AG04450 (cell line): Measurements from ENCODE around the gene GLB1L. TPM values are rescaled to one million over a fixed set of nuclear protein-coding genes. Genes with fewer than 3 reads are reported as not detected.
"Not testable (repeated sequence)": the region's sequence is repeated elsewhere in the genome, so short reads cannot be mapped to it uniquely, and the experiment has no call there.

ENCODE experiments used
- CTCF ChIA-PET: fragments of 300-600, 350-600 bp; formaldehyde crosslinking; extraction: SDS; loops from one replicate; lab custom pipeline; 2022; ENCODE audit warnings: antibody characterized with exemption, inconsistent platforms; lab: Charles Lee
- POLR2A ChIA-PET: fragments of 350-600 bp; formaldehyde crosslinking; extraction: SDS; loops from one replicate; lab custom pipeline; 2021; ENCODE audit warnings: antibody characterized with exemption, inconsistent platforms; lab: Yijun Ruan, JAX
- DNase-seq: peaks from one replicate; pipeline ENCODE4 v3.0.0-alpha.2; 2011; ENCODE audit warnings: low read depth, low spot score
- H3K27ac ChIP-seq: one replicate; pipeline ENCODE4 v1.5.1; 2012; ENCODE audit warnings: low read depth, low read length, control low read depth
- H3K27me3 ChIP-seq: one replicate; pipeline ENCODE4 v1.6.0; 2012; ENCODE audit warnings: low read length; ENCODE audit not compliant: control insufficient read depth, insufficient read depth
- H3K4me3 ChIP-seq: 2 replicates; pipeline ENCODE4 v1.5.1; 2011; ENCODE audit warnings: mild to moderate bottlenecking, low read depth, low read length, control low read depth
- H3K9me3 ChIP-seq: 2 replicates; pipeline ENCODE4 v1.5.1; 2012; ENCODE audit warnings: low read length; ENCODE audit not compliant: control insufficient read depth, insufficient read depth
- CTCF ChIP-seq: IDR thresholded peaks from 2 replicates; pipeline ENCODE4 v1.5.1; 2011; ENCODE audit warnings: low read depth, low read length, control low read depth, inconsistent platforms
- polyA plus RNA-seq: library from polyadenylated mRNA; depleted of rRNA; stranded (reverse); fragments of >200 nt; gene quantifications from 2 replicates; pipeline ENCODE4 v1.2.3, GENCODE V29; 2011

Gene GLB1L
- polyA plus RNA-seq, 1 experiment: 9.6 TPM

- Histone ChIP-seq H3K4me3 (no peak overlapping the region), H3K27me3 (no peaks in the 10 kb centered on the region), H3K9me3 (no peaks in the 10 kb centered on the region), H3K27ac (peak overlapping the region; percentile 89)
- no peak for DNase-seq
- no peak for TF ChIP-seq CTCF
- ChIA-PET CTCF (interaction anchor here (1.6 kb wide), 1 partner anchor 130 kb away, joined by 3 read pairs; no protein-coding TSS in a partner anchor), POLR2A (interaction anchor here (2.5 kb wide), 1 partner anchor 10 kb away, joined by 8 read pairs; the partner anchor contains the start of gene DNAJB2)
These were observed 43.9 kb upstream of the GLB1L start for GRCh38 chr2:219289195-219289536.

GRCh38 chr2:219287580-219288265 lies 42.5 kb upstream of the GLB1L start:
- no peak for TF ChIP-seq CTCF
- ChIA-PET POLR2A (no interaction called here), CTCF (no interaction called here)
- H3K27ac ChIP-seq: no peak overlapping the region
- no peak overlapping the region for H3K4me3 ChIP-seq
- DNase-seq: no peak
- H3K9me3 ChIP-seq: no peaks in the 10 kb centered on the region
- H3K27me3 ChIP-seq: no peaks in the 10 kb centered on the region

GRCh38 chr2:219287116-219287440 lies 41.8 kb upstream of the GLB1L start:
- CTCF ChIA-PET: interaction anchor here (2.8 kb wide), 1 partner anchor 8 kb away, joined by 19 read pairs; no protein-coding TSS in a partner anchor
- H3K27me3 ChIP-seq, H3K27ac ChIP-seq, DNase-seq, H3K4me3 ChIP-seq, H3K9me3 ChIP-seq: not testable (repeated sequence)
- POLR2A ChIA-PET: interaction anchor here (1.4 to 1.5 kb wide), 2 partner anchors 37 to 42 kb away, joined by 4 to 5 read pairs; partner anchors contain the start of genes GLB1L and STK16

- CTCF ChIA-PET: interaction anchor here (0.8 to 2.8 kb wide), 2 partner anchors 9 to 75 kb away, joined by 10 to 19 read pairs; no protein-coding TSS in a partner anchor
- DNase-seq: no peak
- Histone ChIP-seq H3K4me3 (no peak overlapping the region), H3K27ac (peak overlapping the region; percentile 31), H3K9me3 (no peaks in the 10 kb centered on the region), H3K27me3 (no peaks in the 10 kb centered on the region)
- no peak for TF ChIP-seq CTCF
- POLR2A ChIA-PET: interaction anchor here (0.6 to 1.5 kb wide), 6 partner anchors 8 to 90 kb away, joined by 3 to 8 read pairs (median 4); partner anchors contain the start of genes GLB1L and STK16
These were observed 41.3 kb upstream of the GLB1L start for GRCh38 chr2:219286436-219287115.

GRCh38 chr2:219285894-219286425 lies 40.7 kb upstream of the GLB1L start:
- Histone ChIP-seq H3K27me3 (no peaks in the 10 kb centered on the region), H3K9me3 (no peaks in the 10 kb centered on the region), H3K4me3 (no peak overlapping the region), H3K27ac (peak overlapping the region; percentile 31)
- ChIA-PET POLR2A (interaction anchor here (0.6 to 1.5 kb wide), 6 partner anchors 8 to 91 kb away, joined by 3 to 8 read pairs (median 4); partner anchors contain the start of genes GLB1L and STK16), CTCF (interaction anchor here (0.8 to 2.8 kb wide), 2 partner anchors 9 to 74 kb away, joined by 10 to 19 read pairs; no protein-coding TSS in a partner anchor)
- TF ChIP-seq CTCF: no peak
- DNase-seq: peak; percentile 29
